HG03108 (cell line): ENCODE measurements around the gene SBF2.

Experiments
- ATAC-seq: cut with Tn5 transposase; IDR thresholded peaks from one replicate; pipeline ENCODE4 v1.9.1; 2021; ENCODE audit warnings: moderate library complexity; ENCODE audit not compliant: unreplicated experiment

SBF2 gene

DNA sequence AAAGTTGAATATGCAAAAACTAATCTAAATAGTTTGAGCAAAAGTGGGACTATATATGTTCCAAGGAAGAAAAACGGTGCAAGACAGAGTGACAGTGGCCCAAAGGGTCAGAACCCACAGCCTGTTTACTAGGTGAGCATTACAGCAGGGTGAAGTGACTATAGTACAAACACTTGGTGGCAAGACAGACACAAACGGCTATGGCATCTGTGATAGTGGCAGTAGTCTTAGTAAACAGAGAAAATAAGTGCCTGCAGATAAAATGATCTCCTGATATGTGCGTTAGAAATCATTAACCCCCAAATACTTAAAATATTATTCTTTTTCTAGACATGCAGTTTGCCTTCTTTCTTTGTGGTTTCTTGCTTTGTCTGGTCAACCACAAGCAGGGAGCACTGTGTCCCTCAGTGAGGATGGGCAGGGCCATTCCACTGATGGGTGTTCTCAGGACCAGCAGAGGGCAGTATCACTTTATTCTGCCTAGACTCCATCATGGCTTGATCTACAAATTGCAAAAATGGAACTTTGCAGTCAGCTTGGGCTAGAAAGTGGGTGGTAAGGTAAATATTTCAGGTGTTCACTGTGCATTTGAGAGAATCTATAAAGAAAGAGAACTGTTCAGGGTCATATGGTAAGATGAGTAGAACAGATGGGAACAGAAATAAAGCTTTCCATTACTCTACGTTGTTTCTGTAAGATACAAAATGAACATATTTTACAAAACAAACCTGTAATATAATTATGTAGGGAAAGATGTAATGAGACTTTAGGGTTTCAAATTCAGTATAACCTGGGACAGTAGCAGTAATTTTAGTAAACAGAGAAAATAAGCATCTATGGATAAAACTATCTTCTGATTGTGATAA lies 431.9 kb downstream of the SBF2 start:
- peak; percentile 85 for ATAC-seq

DNA sequence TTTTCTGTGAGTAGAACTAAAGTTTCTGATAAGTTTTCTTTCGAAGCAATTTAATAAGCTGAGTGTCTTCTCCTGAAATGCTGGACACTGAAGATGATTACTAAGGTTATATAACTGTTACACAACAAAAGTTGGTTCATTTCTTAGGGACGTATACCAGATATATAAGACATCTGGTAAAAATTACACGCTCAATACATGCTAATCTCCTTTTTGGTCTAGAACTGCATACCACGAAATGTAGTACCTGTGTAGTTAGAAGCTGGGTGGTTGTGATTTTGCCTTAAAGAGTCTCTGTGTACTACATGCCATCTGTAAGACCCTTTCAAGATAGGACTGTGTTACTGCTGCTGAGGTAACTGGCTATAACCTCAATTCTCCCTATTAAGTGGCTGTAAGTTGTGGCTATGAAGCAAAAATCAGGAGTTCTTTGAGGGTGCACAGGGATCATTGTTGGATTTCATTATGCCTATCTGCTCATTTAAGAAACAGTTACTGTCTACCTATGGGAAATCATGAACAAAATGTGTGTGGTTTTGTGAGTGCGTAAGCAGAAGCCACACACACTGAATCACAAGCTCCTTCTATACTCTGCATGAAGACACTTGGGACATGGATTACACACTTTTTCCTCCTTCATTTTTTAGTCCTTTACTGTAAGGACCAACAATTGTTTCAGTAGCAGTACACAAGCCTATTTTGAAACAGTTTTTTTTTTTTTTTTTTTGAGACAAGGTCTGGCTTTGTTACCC lies 434.3 kb downstream of the SBF2 start:
- no peak for ATAC-seq

DNA sequence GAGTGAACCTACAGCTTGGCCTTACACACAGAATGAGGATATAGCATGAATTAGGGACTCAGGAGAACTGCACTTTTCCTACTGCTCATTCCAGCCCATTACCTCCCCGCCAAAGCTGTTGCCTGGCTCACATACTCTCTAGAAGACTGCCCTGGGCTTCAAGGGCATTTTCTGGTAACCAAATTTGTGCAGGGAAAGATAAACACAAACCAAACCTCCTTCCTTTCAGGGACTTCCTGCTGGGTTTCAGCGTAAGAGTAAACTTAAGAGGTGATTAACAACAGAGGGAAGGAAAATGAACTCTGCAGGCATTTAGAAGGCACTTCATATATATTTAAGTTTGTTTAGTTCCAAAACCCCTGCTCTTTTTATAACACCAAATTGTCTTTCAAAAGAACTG lies 435.2 kb downstream of the SBF2 start:
- no peak for ATAC-seq

DNA sequence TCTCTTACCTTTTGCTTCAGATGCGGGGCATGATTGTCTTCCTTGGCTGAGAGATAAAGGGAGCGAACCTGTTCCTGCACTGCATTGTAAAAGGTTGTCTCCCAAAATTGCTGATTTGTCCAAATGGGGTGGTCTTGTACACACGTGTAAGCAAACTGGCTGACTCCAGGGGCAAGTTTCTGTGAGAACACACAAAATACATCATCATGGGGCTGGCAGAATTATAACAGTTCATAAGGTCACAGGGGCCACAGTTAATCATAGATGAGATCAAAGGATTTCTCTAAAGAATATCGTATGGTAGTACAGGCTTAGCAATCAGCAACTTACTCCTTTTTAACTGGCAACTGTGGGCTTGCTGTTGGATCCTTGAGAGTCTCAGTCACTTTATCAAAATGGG lies 435.8 kb downstream of the SBF2 start:
- ATAC-seq = no peak

DNA sequence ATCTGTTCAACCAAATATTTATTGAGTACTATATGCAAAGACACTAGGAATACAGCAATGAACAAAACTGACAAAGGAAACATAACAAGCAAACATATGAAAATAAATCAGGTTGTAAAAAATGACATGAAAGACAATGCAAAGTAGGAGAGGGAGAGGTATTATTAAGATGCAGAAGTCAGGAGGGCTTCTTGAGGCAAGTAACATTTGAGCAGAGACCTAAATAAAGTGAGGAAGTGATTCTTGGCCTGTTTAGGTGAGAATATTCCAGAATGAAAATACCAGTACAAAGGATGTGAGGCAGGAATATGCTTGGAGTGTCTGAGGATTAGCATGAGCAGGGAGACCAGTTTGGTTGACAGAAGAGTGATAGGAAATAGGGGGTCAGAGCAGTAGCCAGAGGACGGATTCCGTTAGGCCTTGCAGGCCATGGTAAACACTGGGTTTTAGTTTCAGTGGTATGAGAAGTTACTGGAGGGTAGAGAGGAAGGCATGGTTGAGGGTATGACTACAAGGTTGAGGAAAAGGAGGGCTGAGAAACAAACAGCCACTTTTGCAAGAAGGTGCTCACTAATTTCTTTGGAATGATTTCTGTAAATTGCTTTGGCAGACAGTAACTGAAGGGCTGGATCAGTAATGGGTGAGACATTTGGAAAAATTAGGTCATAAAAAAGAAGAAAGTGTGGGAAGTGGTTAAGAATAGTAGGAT lies 438.3 kb downstream of the SBF2 start:
- ATAC-seq = no peak

DNA sequence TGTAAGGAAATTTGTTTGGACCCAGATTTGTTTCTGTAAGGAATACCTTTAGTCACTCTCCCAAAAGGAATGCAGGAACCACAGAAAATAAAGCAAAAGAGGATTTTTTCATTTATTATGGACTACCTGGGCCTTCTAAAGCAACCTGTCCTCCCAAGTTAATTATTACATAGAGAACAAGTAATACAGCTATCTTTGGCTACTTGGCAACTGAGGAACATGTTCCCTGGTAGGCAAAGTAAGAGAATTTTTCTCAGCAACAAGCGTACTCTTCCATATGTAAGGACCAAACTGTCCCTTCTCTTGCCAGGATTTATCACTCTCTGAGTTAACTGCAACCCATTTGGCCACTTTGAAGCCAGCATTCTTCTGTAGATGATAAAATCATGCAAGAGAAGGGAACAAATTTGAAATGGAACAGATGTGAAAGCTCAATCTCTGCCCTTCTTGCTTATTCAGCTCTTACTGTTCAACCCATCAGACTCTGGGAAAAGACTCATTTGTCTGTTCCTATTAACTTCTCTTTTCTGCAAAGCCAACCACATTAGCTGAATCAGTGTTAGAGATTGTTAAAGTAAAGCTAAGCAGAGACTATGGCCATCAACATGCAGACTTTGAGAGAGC lies 440.0 kb downstream of the SBF2 start:
- ATAC-seq = no peak

DNA sequence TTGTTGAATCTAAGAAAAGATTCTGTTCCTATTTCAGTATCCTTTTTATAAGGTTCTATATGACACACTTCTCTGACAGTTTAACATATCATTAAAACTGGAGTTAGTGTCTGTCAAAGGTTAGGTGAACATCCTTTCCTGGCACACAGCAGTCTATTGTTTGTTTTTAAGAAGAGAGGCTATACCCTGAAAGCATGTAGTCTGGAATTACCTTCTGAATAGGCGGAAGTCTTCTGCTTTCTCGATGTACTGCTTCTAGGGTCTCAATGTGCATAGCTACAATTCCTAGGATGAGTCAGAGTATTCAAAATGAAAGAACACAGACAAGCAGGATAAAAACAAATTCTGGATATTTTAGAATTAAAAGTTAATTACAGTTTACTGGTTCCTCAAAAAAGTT lies 441.6 kb downstream of the SBF2 start:
- ATAC-seq = no peak

DNA sequence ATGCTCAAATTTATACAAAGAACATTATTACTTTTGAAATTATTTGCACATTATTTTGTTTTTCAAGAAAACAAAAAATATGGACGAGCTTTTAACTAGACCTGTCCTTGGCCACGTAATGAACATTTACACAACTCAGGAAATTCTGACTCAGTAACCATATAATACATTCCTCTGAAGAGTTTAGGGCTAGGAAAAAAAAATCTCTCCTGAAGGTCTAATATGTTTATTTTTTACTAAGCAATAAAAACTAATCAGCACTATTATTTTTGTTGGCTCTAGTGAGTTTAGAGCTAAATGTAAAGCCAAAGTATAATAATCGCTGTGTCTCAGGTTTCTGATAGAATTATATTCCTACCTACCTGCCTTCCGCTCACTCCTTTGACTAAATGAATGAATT lies 442.7 kb downstream of the SBF2 start:
- ATAC-seq = no peak

DNA sequence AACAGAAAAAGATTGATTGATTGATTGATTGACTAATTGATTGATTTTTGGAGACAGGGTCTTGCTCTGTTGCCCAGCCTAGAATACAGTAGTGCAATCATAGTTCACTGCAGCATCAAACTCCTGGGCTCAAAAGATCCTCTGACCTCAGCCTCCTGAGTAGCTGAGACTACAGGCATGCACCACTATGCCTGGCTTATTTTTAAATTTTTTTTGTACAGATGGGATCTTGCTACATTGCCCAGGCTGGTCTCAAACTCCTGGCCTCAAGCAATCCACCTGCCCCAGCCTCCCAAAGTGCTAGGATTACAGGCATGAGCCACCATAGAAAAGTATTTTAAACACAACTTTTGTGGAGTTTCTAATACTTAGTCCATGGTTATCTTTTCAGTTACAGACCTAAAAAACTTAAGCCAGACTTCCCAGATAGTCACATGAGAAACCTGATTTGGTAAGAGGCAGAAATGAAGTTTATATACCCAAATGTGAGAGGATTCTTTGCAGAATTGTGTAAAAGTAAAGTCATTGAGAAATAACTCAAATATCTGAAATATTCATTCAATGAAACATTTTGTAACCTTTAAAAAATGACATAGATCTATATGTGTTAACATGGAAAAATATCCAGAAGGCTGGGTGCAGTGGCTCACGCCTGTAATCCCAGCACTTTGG lies 443.7 kb downstream of the SBF2 start:
- ATAC-seq = no peak

DNA sequence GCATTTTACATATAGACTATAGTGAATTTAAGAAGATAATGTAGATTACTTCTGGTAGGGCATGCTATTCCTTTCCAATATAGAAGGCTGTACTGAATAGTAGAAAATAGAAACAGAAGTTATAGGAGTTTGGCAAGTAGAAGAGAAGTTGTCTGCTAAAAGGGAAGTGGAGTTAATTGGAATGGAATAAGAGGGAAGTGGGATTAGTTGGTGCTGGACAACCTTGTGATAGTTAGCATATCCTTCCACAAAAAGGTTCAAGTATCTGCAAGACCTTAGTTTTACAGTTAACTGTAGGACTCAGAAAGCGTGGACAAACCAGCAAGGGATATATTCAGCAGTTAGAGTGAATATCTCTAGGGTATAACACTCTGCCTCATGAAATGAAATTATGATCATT lies 444.6 kb downstream of the SBF2 start:
- ATAC-seq = no peak

DNA sequence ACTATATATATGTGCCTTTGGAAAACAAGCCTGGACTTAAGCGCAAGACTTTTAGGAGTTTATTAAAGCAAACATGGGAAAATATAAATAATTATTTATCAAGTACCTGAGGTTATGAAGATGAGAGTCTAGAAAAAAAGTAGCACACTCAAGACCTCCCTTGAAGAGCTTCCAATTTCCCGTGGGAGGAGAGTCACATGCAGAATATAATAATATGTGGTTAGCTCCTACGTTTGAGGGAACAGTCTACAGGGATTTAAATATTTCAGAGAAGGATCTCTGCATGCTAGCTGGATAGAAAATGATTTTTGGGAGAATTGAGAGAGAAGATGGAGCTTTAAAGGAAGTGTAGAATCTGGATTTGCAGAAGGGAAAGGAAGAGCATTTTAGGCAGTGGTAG lies 446.4 kb downstream of the SBF2 start:
- ATAC-seq = no peak

DNA sequence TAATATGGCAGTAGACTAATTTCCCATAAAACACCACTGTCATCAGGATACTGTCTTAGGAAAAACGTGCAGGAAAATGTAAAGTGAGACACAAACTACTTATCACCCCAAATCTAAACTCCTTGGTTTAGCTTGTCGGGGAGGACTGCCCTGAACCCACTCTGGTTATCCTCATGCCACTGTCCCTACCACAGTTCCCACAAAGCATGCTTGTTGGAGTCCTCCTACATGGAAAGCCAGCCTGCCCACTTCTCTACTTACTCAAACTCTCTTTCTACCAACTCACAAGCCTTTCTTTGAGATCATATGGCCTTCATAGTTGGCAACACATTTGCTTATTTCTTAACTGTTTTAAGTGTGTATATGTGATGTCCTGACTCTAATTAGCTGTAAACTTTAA lies 451.1 kb downstream of the SBF2 start:
- ATAC-seq = no peak

DNA sequence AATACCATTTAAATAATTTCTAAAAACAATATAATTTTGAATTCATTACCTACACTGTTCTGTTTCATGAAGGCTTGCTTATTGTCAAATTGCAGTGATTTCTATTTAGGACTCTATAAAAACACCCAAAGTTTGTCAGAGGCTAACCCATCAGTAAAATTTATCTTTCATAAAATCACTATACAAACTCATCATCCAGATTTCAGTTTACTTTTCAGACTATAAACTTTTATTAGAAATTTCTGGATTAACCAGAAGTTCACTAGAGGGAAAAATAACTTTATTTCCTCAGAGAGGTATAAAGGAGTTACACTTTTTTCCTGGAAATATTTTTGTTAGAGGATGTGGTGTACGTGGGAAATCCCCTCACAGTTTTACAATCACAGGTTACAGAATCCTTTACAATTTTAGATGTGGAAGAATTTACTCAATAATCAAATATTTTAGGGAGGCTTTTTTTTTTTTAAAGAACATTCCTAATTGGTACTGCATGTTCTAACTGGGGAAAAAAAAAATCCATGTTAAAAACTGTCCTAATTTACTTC lies 453.5 kb downstream of the SBF2 start:
- no peak for ATAC-seq

DNA sequence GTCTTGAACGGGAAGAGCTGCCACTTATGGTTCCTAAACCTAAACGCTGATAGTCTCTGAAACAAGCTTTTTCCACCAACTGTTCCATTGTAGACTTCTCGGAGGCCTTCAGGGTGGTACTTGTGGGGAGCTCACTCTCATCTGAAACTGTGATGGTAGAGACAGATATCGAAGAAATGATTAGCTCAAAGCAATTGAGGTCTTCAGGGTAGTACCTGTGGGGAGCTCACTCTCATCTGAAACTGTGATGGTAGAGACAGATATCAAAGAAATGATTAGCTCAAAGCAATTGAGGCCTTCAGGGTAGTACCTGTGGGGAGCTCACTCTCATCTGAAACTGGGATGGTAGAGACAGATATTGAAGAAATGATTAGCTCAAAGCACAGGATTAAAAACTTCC lies 454.5 kb downstream of the SBF2 start:
- no peak for ATAC-seq

DNA sequence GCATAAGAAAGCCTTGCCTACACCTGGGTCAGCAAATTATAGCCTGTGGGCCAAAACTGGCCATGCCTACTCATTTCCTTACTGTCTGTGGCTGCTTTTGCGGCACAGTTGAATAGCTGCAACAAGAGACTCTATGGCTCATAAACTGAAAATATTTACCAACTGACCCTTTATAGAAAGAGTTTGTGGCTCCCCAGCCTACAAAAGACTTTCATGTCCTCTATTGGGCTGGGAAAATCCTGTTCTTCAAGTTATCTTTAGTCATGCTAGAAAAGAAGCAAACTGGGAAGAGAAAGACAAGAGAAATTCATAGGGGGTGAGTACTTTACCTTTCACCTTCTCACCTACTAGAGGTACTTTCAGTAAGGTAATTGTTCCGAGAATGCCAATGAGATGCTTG lies 455.1 kb downstream of the SBF2 start:
- ATAC-seq = peak; percentile 74

DNA sequence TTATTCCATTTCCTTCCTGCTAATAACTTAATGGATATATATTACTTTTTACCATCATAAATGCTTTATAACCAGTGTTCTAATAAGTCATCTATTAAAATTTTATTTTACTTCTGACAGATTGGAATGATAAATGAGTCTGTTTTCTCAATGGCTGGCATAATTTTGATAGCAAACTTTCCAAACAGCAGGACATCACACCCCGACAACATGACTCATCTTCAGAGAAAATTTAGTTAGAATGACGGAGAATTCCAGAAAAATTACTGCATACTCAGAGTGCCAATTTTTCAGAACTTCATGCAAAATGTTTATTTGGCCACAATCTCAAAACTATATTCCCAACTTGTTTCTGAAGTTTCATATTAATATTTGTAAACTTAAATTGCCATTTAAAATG lies 455.8 kb downstream of the SBF2 start:
- no peak for ATAC-seq

DNA sequence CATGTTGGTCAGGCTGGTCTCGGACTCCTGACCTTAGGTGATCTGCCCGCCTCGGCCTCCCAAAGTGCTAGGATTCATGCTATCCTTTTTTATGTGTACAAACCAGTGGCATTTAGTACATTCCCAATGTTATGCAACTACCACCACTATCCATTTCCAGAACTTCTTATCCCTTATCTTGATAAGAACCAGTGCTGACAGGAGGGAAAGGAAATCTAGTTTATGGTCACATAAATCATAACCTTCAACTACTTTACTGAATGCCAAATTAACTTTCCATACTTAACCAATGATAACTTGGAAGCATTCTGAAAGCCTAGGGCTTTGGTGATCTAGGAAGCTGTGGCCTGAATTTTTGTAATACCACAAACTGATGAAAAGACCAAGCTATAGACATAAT lies 459.7 kb downstream of the SBF2 start:
- ATAC-seq = no peak

DNA sequence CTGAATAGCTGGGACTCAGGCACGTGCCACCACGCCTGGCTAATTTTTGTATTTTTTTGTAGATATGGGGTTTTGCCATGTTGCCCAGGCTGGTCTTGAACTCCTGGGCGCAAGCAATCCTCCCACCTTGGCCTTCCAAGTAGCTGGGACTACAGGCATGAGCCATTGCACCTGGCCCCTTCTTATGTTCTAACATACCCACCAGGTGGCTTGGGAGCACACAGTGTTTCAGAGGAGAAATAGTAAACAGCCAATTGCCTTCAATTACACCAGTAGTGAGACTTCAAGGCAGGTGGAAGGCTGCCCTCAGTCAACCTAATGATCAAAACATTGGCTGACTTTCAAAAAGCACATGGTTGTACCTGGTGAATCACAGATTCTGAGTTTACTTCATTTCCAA lies 462.9 kb downstream of the SBF2 start:
- ATAC-seq = no peak

DNA sequence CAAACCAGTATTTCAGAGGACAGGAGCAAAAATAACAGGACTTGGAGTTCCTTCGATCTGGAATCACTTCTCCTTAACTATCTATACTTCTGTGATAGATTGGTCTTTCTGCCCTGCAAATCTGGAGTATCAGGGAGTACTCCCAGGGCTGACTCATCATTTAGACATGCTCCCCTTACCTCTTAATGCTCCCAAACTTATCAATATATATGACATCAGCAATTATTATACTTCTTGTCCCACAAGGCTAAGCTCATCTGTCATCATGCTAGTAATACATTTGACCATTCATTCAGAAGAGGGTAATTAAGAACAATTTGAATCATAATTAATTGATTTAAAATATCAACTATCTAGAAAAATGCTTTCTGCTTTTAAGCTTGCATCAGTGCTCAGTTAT lies 466.3 kb downstream of the SBF2 start:
- ATAC-seq = no peak

DNA sequence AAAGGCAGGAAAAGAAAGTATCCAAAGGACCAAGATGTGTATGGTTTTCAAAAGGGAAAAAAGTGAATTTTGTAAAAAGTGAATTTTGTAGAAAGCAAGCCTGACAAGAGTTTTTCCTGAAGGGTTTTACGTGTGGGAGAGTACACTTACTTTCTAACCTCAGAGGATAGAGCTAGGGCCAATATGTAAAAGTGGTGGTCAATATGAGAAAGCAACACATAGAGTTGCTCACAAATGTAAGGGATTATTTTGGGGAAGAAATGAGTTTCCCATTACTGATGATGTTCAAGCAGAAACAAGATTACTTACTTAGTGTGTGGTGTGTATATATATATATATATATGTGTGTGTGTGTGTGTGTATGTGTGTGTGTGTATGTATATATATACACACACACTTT lies 467.6 kb downstream of the SBF2 start:
- ATAC-seq = no peak

DNA sequence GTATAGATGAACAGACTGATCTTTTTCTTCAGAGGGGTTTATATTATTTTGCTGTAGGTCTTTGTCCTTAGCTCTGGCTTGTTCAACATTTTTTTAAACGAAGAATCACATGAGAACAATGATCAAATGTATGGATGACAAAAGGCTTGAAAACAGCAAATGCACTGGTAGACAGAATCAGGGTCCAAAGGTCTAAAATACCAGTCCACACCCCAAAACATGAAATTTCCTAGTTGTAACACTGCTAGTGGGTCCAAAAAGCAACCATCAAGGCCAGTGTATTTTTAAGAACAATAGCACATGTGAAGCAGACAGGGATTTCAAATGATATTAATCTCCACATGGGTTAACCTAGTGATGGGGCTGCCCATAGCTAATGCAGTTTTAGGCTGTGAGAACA lies 468.1 kb downstream of the SBF2 start:
- ATAC-seq = no peak
